Breast epithelium (tissue), 4 donors: ENCODE results near the gene NDUFAF8. TPM values are rescaled to one million over a fixed set of nuclear protein-coding genes. Genes with fewer than 3 reads are reported as not detected.

Experiments
- DNase-seq, 2 donors: peaks; one replicate each; pipeline ENCODE4 v3.0.0-alpha.2; 2019; ENCODE audit warnings: low spot score in 2 of 2
- H3K27ac ChIP-seq, 2 donors: fragments of 200-600 bp; sonication (generic) in 1 of 2; one replicate each; pipeline ENCODE4 v1.5.1; 2016 to 2019; ENCODE audit warnings: mild to moderate bottlenecking in 1 of 2
- H3K27me3 ChIP-seq, 2 donors: fragments of 200-600 bp; sonication (generic) in 1 of 2; one replicate each; pipeline versions ENCODE4 v1.5.1 to v1.6.0; 2017 to 2019; ENCODE audit warnings: control low read depth in 1 of 2, mild to moderate bottlenecking in 1 of 2
- H3K36me3 ChIP-seq: fragments of 200-600 bp; one replicate; pipeline ENCODE4 v1.5.1; 2019
- H3K4me1 ChIP-seq, 2 donors: fragments of 200-600 bp; sonication (generic); one replicate each; pipeline ENCODE4 v1.5.1; 2016 to 2019; ENCODE audit warnings: control low read depth in 1 of 2
- H3K4me3 ChIP-seq, 3 donors: fragments of 200-600 bp; sonication (generic); 1 replicate in 2 of 3; 2 replicates in 1 of 3; pipeline ENCODE4 v1.5.1; 2016 to 2019; ENCODE audit warnings: mild to moderate bottlenecking in 3 of 3, moderate library complexity in 2 of 3
- H3K9me3 ChIP-seq, 2 donors: fragments of 200-600 bp; sonication (generic) in 1 of 2; one replicate each; pipeline ENCODE4 v1.5.1; 2016 to 2019; ENCODE audit warnings: control low read depth in 1 of 2
- CTCF ChIP-seq, 3 donors: fragments of 450-650 bp; IDR thresholded peaks; one replicate each; pipeline ENCODE4 v1.5.1; 2016 to 2017; ENCODE audit warnings: antibody characterized with exemption in 3 of 3, mild to moderate bottlenecking in 3 of 3, moderate library complexity in 3 of 3
- POLR2A ChIP-seq: fragments of 450-650 bp; IDR thresholded peaks from one replicate; pipeline ENCODE4 v1.6.1; 2016; ENCODE audit warnings: antibody characterized with exemption, mild to moderate bottlenecking, moderate library complexity
- POLR2AphosphoS5 ChIP-seq, 3 donors: sonication (generic); formaldehyde crosslinking; IDR thresholded peaks; one replicate each; pipeline ENCODE4 v1.6.1; 2017; ENCODE audit warnings: antibody characterized with exemption in 3 of 3
- intact Hi-C: fragments of 100-400 bp; cut with DNase I; formaldehyde crosslinking; loops from one replicate; pipeline ENCODE4 v1.15.1; 2023; ENCODE audit warnings: low total_unique reads
- total RNA-seq, 3 donors: library from RNA; depleted of rRNA; stranded (reverse); fragments of >200 nt; gene quantifications; one replicate each; pipeline ENCODE4 v1.1.0, GENCODE V29; 2016

NDUFAF8 gene
- total RNA-seq, 3 donors from 2014 or later = 34.2 to 39.7 (median 35.2) TPM

- H3K27ac ChIP-seq = no peak overlapping the region
- no peaks in the 10 kb centered on the region for H3K27me3 ChIP-seq
- H3K4me1 ChIP-seq = peaks cover 0 to 9% of the 10 kb centered on the region in 2 donors
- no peak for DNase-seq
- no peaks in the 10 kb centered on the region for H3K36me3 ChIP-seq
- no peak overlapping the region for H3K4me3 ChIP-seq
- H3K9me3 ChIP-seq = no peaks in the 10 kb centered on the region
- TF ChIP-seq POLR2AphosphoS5 (IDR thresholded peaks at IDR 0.05) (no peak), CTCF (IDR thresholded peaks at IDR 0.05) (no peak), POLR2A (no peak)
- intact Hi-C loops = no loop called here
Measured at GRCh38 chr17:81288715-81289114, 49.6 kb downstream of the NDUFAF8 start.

- H3K4me3 ChIP-seq = no peak overlapping the region
- no peaks in the 10 kb centered on the region for H3K36me3 ChIP-seq
- no peaks in the 10 kb centered on the region for H3K27me3 ChIP-seq
- no peak overlapping the region for H3K27ac ChIP-seq
- intact Hi-C loops = no loop called here
- TF ChIP-seq POLR2AphosphoS5 (IDR thresholded peaks at IDR 0.05) = no peak
- no peak for TF ChIP-seq CTCF (IDR thresholded peaks at IDR 0.05)
- TF ChIP-seq POLR2A = no peak
- no peak for DNase-seq
- no peaks in the 10 kb centered on the region for H3K9me3 ChIP-seq
- peaks cover 0 to 13% of the 10 kb centered on the region in 2 donors for H3K4me1 ChIP-seq
Measured at GRCh38 chr17:81289627-81290026, 50.5 kb downstream of the NDUFAF8 start.

- no peak for TF ChIP-seq CTCF (IDR thresholded peaks at IDR 0.05)
- intact Hi-C loops = no loop called here
Measured at GRCh38 chr17:81290230-81290629, 51.1 kb downstream of the NDUFAF8 start.

More at GRCh38 chr17:81290230-81290629, 51.1 kb downstream of the NDUFAF8 start:
- DNase-seq = no peak
- Histone ChIP-seq H3K4me3 (no peak overlapping the region), H3K27me3 (no peaks in the 10 kb centered on the region), H3K9me3 (no peaks in the 10 kb centered on the region), H3K27ac (no peak overlapping the region), H3K36me3 (no peaks in the 10 kb centered on the region), H3K4me1 (peaks cover 0 to 13% of the 10 kb centered on the region in 2 donors)

Other genes starting within 250 kb of the NDUFAF8 start
- 10 to 100 TPM; 18.6 to 30.2 (median 27.7) TPM for gene CHMP6, start 247.5 kb upstream of the NDUFAF8 start, total RNA-seq
- gene BAIAP2, start 204.2 kb upstream of the NDUFAF8 start, total RNA-seq = 10 to 100 TPM; 21.0 to 47.0 (median 37.6) TPM
- not detected for gene PVALEF, start 73.8 kb upstream of the NDUFAF8 start, total RNA-seq
- under 1 TPM; under 0.01 to 0.98 (median 0.73) TPM for gene AATK, start 73.1 kb upstream of the NDUFAF8 start, total RNA-seq
- 10 to 100 TPM in 1 of 3 donors, 1 to 10 TPM in 2; 6.9 to 12.8 (median 9.7) TPM for gene CEP131, start 16.4 kb upstream of the NDUFAF8 start, total RNA-seq
- gene TEPSIN, start 263 bp upstream of the NDUFAF8 start, total RNA-seq = 10 to 100 TPM; 33.9 to 54.3 (median 36.4) TPM
- 100 to 1,000 TPM in 1 of 3 donors, 10 to 100 TPM in 2; 52.4 to 104 (median 85.2) TPM for gene SLC38A10, start 56.0 kb downstream of the NDUFAF8 start, total RNA-seq
- 10 to 100 TPM in 2 of 3 donors, 1 to 10 TPM in 1; 7.4 to 17.0 (median 11.7) TPM for gene BAHCC1, start 156.1 kb downstream of the NDUFAF8 start, total RNA-seq